Camera-type eye (tissue), 1 donor: ENCODE results near the gene BZW1. TPM values are rescaled to one million over a fixed set of nuclear protein-coding genes. Genes with fewer than 3 reads are reported as not detected.

ENCODE experiments used
- total RNA-seq: library from RNA; depleted of rRNA; stranded (reverse); fragments of >200 nt; gene quantifications from one replicate; pipeline ENCODE4 v1.2.3, GENCODE V29; 2014

BZW1 gene
- 220 TPM for total RNA-seq

GRCh38 chr2:200811333-200812121, at the start of gene BZW1:
TSS of gene BZW1 (plus strand) at chr2:200811910. CDS start at chr2:200813218, 1,308 bp downstream.

GRCh38 chr2:200864176-200865034, 52.7 kb downstream of the BZW1 start, which contains the start of gene CLK1:
TSS of gene CLK1 (minus strand) at chr2:200864658. CDS start at chr2:200861862, 2,796 bp downstream.

Other genes with a start within 250 kb of the BZW1 start
- gene AOX1, start 225.9 kb upstream of the BZW1 start, total RNA-seq, result 5.7 TPM
- 392 TPM for gene CLK1, start 52.7 kb downstream of the BZW1 start, total RNA-seq
- gene PPIL3, start 77.2 kb downstream of the BZW1 start, total RNA-seq, result 49.1 TPM
- gene NIF3L1, start 77.5 kb downstream of the BZW1 start, total RNA-seq, result 25.5 TPM
- 28.0 TPM for gene ORC2, start 151.8 kb downstream of the BZW1 start, total RNA-seq